ENCODE measurements around the gene C1orf50. TPM values are rescaled to one million over a fixed set of nuclear protein-coding genes. Genes with fewer than 3 reads are reported as not detected.

The C1orf50 gene
- total RNA-seq, 4 donors from 2014 or later: 2.9 to 8.3 (median 4.1) TPM

GRCh38 chr1:42732126-42732680 lies 34.8 kb upstream of the C1orf50 start:
- TF ChIP-seq CTCF (IDR thresholded peaks at IDR 0.05; ENCODE audit: low read depth): no peak

GRCh38 chr1:42733415-42734200 lies 33.4 kb upstream of the C1orf50 start:
- TF ChIP-seq CTCF (IDR thresholded peaks at IDR 0.05; ENCODE audit: low read depth): no peak

- no peak for TF ChIP-seq CTCF (IDR thresholded peaks at IDR 0.05; ENCODE audit: low read depth)
Measured at GRCh38 chr1:42734201-42735035, 32.6 kb upstream of the C1orf50 start.

GRCh38 chr1:42735056-42735455 lies 32.0 kb upstream of the C1orf50 start:
- no peak for TF ChIP-seq CTCF (IDR thresholded peaks at IDR 0.05; ENCODE audit: low read depth)

- TF ChIP-seq CTCF (IDR thresholded peaks at IDR 0.05; ENCODE audit: low read depth): no peak
Measured at GRCh38 chr1:42735477-42736105, 31.5 kb upstream of the C1orf50 start.

- no peak for TF ChIP-seq CTCF (IDR thresholded peaks at IDR 0.05; ENCODE audit: low read depth)
Measured at GRCh38 chr1:42736152-42736551, 30.9 kb upstream of the C1orf50 start.
